Measurements from ENCODE around the gene WASF3. TPM values are rescaled to one million over a fixed set of nuclear protein-coding genes. Genes with fewer than 3 reads are reported as not detected.

The WASF3 gene
- total RNA-seq, 1 donor from 2014 or later: 13.0 TPM

DNA sequence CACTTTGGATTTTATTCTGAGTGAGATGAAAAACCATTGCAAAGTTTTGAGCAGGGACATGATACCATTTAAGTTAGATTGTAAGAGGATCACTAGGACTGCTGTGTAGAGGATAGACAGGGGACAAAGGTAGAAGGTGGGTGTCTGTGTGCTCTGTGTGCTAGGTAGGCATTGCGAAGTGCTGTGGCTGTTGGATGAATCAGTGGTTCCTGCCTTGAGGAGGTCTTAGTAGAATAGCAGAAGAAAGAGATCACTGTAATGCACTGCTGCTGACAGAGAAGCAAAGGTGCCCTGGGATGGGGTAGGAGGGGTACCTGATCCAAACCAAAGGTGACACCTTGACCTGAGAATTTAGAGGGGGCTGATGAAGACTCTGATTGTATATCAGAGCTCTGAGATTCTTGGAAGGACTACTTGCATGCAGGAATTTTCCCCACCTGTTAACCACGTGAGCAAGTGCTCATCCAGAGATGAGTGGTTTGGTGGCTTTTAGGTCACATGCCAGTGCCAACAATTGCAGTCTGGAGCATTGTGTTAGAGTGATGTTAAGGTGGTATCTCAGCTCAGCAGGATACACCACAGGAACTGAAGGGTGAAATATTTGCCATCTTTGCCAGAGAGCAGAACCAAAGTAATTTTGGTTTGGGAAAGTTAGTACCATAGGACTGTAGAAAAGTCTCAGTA, 10.8 kb downstream of the WASF3 start:
- TF ChIP-seq, protein P1, sequence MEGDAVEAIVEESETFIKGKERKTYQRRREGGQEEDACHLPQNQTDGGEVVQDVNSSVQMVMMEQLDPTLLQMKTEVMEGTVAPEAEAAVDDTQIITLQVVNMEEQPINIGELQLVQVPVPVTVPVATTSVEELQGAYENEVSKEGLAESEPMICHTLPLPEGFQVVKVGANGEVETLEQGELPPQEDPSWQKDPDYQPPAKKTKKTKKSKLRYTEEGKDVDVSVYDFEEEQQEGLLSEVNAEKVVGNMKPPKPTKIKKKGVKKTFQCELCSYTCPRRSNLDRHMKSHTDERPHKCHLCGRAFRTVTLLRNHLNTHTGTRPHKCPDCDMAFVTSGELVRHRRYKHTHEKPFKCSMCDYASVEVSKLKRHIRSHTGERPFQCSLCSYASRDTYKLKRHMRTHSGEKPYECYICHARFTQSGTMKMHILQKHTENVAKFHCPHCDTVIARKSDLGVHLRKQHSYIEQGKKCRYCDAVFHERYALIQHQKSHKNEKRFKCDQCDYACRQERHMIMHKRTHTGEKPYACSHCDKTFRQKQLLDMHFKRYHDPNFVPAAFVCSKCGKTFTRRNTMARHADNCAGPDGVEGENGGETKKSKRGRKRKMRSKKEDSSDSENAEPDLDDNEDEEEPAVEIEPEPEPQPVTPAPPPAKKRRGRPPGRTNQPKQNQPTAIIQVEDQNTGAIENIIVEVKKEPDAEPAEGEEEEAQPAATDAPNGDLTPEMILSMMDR (IDR thresholded peaks at IDR 0.05; ENCODE audit: unreplicated experiment): no peak
- no peak for DNase-seq (ENCODE audit: low spot score)

GRCh38 chr13:26571518-26571917, 14.0 kb downstream of the WASF3 start:
- Mint-ChIP-seq H3K9me3 (ENCODE audit: unreplicated experiment) (no peaks in the 10 kb centered on the region), H3K27ac (ENCODE audit: unreplicated experiment) (no peak overlapping the region), H3K4me3 (ENCODE audit: unreplicated experiment) (no peak overlapping the region), H3K4me1 (ENCODE audit: unreplicated experiment) (no peaks in the 10 kb centered on the region), H3K36me3 (ENCODE audit: low read depth, unreplicated experiment) (no peaks in the 10 kb centered on the region), H3K27me3 (ENCODE audit: unreplicated experiment) (peaks cover 3% of the 10 kb centered on the region)
- DNase-seq (ENCODE audit: low spot score): no peak
- TF ChIP-seq, protein P1 (IDR thresholded peaks at IDR 0.05; ENCODE audit: unreplicated experiment): no peak

More for the DNA sequence above, 10.8 kb downstream of the WASF3 start:
- Mint-ChIP-seq H3K27me3 (ENCODE audit: unreplicated experiment) (peaks cover 3% of the 10 kb centered on the region), H3K36me3 (ENCODE audit: low read depth, unreplicated experiment) (no peaks in the 10 kb centered on the region), H3K9me3 (ENCODE audit: unreplicated experiment) (no peaks in the 10 kb centered on the region), H3K4me3 (ENCODE audit: unreplicated experiment) (no peak overlapping the region), H3K4me1 (ENCODE audit: unreplicated experiment) (no peaks in the 10 kb centered on the region), H3K27ac (ENCODE audit: unreplicated experiment) (no peak overlapping the region)

DNA sequence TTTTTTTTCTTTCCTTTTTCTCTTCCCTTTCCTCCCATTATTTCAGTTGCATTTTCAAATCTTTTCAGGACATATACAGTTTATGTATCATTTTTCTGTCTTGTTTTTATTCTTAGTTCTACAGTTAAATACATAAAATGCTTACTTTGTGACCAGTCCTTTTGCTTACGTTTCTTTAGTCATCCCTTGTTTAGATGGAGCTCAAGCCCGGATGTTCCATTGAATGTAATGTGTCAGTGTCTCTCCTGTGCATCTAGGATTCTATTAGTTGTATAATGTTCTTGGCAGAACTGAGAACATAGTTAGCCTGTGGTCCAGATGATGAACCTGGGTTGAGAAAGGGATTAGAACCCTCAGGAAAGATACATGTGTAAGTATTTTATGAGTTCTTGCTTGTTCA, 17.8 kb downstream of the WASF3 start:
- no peaks in the 10 kb centered on the region for H3K4me1 Mint-ChIP-seq (ENCODE audit: unreplicated experiment)
- TF ChIP-seq, protein P1 (IDR thresholded peaks at IDR 0.05; ENCODE audit: unreplicated experiment): no peak
- DNase-seq (ENCODE audit: low spot score): no peak
- no peaks in the 10 kb centered on the region for H3K9me3 Mint-ChIP-seq (ENCODE audit: unreplicated experiment)
- H3K27me3 Mint-ChIP-seq (ENCODE audit: unreplicated experiment): no peaks in the 10 kb centered on the region
- H3K27ac Mint-ChIP-seq (ENCODE audit: unreplicated experiment): no peak overlapping the region
- H3K36me3 Mint-ChIP-seq (ENCODE audit: low read depth, unreplicated experiment): no peaks in the 10 kb centered on the region
- no peak overlapping the region for H3K4me3 Mint-ChIP-seq (ENCODE audit: unreplicated experiment)

DNA sequence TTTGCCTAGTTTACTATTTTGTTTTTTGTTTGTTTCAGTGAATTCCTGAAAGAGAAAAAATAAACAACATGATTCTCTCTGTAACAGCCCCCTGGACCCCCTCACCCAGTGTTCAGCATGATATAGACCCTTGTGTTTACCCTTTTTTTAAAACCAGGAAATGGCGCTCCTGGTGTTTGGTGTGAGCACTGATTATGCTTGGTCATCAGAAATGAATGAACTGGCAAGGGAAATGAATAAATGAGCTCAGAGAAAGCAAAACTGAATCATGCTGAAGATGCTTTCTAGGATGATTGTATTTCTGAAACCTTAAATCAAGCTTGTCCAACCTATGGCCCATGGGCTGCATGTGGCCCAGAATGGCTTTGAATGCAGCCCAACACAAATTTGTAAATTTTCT, 22.1 kb downstream of the WASF3 start:
- Mint-ChIP-seq H3K27me3 (ENCODE audit: unreplicated experiment) (no peaks in the 10 kb centered on the region), H3K27ac (ENCODE audit: unreplicated experiment) (no peak overlapping the region), H3K4me1 (ENCODE audit: unreplicated experiment) (peaks cover 3% of the 10 kb centered on the region), H3K36me3 (ENCODE audit: low read depth, unreplicated experiment) (no peaks in the 10 kb centered on the region), H3K9me3 (ENCODE audit: unreplicated experiment) (no peaks in the 10 kb centered on the region), H3K4me3 (ENCODE audit: unreplicated experiment) (no peak overlapping the region)
- TF ChIP-seq, protein P1 (IDR thresholded peaks at IDR 0.05; ENCODE audit: unreplicated experiment): no peak
- DNase-seq (ENCODE audit: low spot score): no peak

GRCh38 chr13:26583662-26584061, 26.2 kb downstream of the WASF3 start:
- Mint-ChIP-seq H3K27me3 (ENCODE audit: unreplicated experiment) (no peaks in the 10 kb centered on the region), H3K27ac (ENCODE audit: unreplicated experiment) (no peak overlapping the region), H3K9me3 (ENCODE audit: unreplicated experiment) (no peaks in the 10 kb centered on the region), H3K4me1 (ENCODE audit: unreplicated experiment) (peaks cover 3% of the 10 kb centered on the region), H3K36me3 (ENCODE audit: low read depth, unreplicated experiment) (no peaks in the 10 kb centered on the region), H3K4me3 (ENCODE audit: unreplicated experiment) (no peak overlapping the region)
- TF ChIP-seq, protein P1 (IDR thresholded peaks at IDR 0.05; ENCODE audit: unreplicated experiment): no peak
- DNase-seq (ENCODE audit: low spot score): no peak
